Cardiac muscle cell (in vitro differentiated cells and primary cell): ENCODE measurements around the gene HSD11B2. TPM values are rescaled to one million over a fixed set of nuclear protein-coding genes. Genes with fewer than 3 reads are reported as not detected.

Experiments
- DNase-seq, 2 donors: peaks; one replicate each; pipeline versions ENCODE4 v3.0.0 to v3.0.0-alpha.2; 2010 to 2017; ENCODE audit warnings: low read depth in 1 of 2, low spot score in 1 of 2
- H3K27ac ChIP-seq: fragments of 200-600 bp; sonication (generic); 2 replicates; pipeline ENCODE4 v1.5.1; 2016
- H3K27me3 ChIP-seq: fragments of 200-600 bp; sonication (generic); 2 replicates; pipeline ENCODE4 v1.6.0; 2016; ENCODE audit warnings: control low read depth
- H3K36me3 ChIP-seq: fragments of 200-600 bp; sonication (generic); 2 replicates; pipeline ENCODE4 v1.5.1; 2016; ENCODE audit warnings: control low read depth
- H3K4me1 ChIP-seq: fragments of 200-600 bp; sonication (generic); 2 replicates; pipeline ENCODE4 v1.8.1; 2017; ENCODE audit warnings: low read depth, mild to moderate bottlenecking, mixed run types
- H3K4me3 ChIP-seq: fragments of 200-600 bp; sonication (generic); 2 replicates; pipeline ENCODE4 v1.5.1; 2016; ENCODE audit warnings: mild to moderate bottlenecking
- H3K9me3 ChIP-seq: fragments of 200-600 bp; sonication (generic); 2 replicates; pipeline ENCODE4 v1.5.1; 2017; ENCODE audit warnings: low read depth, mild to moderate bottlenecking, control low read depth
- CTCF ChIP-seq: IDR thresholded peaks from 2 replicates; pipeline ENCODE4 v1.5.1; 2012; ENCODE audit warnings: low read depth, mild to moderate bottlenecking, low read length
- polyA plus RNA-seq: library from polyadenylated mRNA; unstranded; fragments of >200 nt; fragmentation: Nextera tagmentation; extraction: Ambion mirVana; gene quantifications from 2 replicates; pipeline ENCODE4 v1.2.1, GENCODE V29; 2016
- total RNA-seq: library from RNA; depleted of rRNA; stranded (reverse); fragments of >200 nt; gene quantifications from 2 replicates; pipeline ENCODE4 v1.2.3, GENCODE V29; 2016

Gene HSD11B2
- total and polyA plus RNA-seq, 2 experiments from 2014 or later = 0.36 to 0.84 TPM

DNA sequence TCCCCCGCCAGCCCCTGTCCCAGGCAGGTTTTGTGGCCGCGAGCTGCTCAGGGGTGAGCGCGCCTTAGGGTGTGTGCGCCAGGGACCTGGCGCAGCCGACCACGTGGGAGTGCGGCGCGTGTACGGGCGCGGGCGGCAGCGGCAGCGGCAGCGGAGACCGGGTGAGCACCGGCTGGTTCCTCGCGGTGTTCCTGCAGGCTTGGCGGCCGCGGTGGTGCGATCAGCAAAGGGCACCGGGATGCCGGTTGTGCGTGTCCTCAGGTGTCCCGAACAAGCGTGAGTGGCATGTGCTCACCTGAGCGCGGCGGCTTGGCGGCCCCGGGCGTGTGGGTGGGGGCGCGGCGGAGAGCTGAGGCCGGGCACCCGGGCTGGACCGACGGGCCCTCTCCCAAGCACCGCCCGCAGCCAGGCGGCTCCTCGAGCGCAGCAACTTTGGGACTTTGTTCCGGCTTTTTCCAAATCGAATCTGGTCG is 381 bp upstream of the HSD11B2 start:
- no peak for TF ChIP-seq CTCF
- H3K27me3 ChIP-seq = peaks cover 56% of the 10 kb centered on the region
- DNase-seq = peak in 1 of 2 donors; percentile 41
- H3K4me3 ChIP-seq = peak overlapping the region; percentile 28
- H3K4me1 ChIP-seq = peaks cover 4% of the 10 kb centered on the region
- no peaks in the 10 kb centered on the region for H3K9me3 ChIP-seq
- no peaks in the 10 kb centered on the region for H3K36me3 ChIP-seq
- no peak overlapping the region for H3K27ac ChIP-seq

- peak overlapping the region; percentile 21 for H3K4me3 ChIP-seq
- H3K4me1 ChIP-seq = peaks cover 4% of the 10 kb centered on the region
- TF ChIP-seq CTCF = no peak
- no peaks in the 10 kb centered on the region for H3K36me3 ChIP-seq
- H3K9me3 ChIP-seq = no peaks in the 10 kb centered on the region
- peaks cover 56% of the 10 kb centered on the region for H3K27me3 ChIP-seq
- DNase-seq = no peak
- no peak overlapping the region for H3K27ac ChIP-seq
These were observed 1.0 kb downstream of the HSD11B2 start for GRCh38 chr16:67431775-67432505.

DNA sequence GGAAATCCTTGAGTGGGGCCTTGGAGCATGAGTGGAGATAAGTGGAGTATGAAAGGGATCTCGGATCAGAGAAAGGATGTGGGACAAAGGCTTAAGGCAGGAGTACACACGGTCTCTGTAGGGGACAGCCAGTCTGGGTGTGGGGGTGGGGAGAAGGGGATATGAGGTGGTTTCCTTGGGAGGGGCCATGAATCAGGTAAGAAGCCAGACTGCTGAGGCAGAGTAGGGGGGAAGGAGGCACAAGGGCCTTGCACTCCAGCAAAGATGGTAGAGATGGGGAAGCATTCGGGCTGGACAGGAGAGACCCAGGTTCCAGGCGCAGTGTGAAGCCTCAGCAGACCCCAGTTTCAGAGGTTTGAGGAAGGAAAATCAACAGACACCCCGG is 1.6 kb downstream of the HSD11B2 start:
- peaks cover 4% of the 10 kb centered on the region for H3K4me1 ChIP-seq
- no peaks in the 10 kb centered on the region for H3K36me3 ChIP-seq
- peaks cover 56% of the 10 kb centered on the region for H3K27me3 ChIP-seq
- no peak for DNase-seq
- H3K27ac ChIP-seq = no peak overlapping the region
- no peak for TF ChIP-seq CTCF
- H3K9me3 ChIP-seq = no peaks in the 10 kb centered on the region
- H3K4me3 ChIP-seq = no peak overlapping the region

DNA sequence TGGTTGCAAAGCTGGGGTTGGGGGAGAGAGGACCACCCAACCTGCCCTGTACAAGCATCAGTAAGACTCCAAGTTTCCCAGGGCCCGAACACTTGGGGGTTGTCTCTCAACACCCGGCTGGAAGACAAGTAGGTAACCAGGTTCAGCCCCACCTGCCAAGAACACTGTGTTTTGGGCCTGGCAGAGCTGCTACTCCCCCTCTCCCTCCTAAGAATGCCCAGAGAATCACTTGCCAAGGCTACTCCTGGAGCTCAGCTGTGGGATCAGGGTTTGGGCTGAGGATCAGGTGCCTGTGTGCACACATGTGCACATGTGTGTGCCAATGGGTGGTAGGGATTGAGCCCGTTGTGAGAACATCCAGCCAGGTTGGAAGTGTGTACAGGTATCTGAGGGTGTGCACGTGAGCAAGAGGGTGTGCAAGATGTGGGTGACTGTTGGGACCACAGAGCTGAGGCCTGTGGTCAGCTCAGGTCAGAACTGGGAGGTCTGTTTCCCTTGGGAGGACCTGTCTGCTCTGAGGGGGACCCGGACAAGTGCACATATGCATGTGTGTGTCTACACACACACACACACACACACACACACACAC is 2.3 kb downstream of the HSD11B2 start:
- Histone ChIP-seq H3K4me3 (no peak overlapping the region), H3K9me3 (no peaks in the 10 kb centered on the region), H3K27ac (no peak overlapping the region), H3K27me3 (peaks cover 56% of the 10 kb centered on the region), H3K36me3 (no peaks in the 10 kb centered on the region), H3K4me1 (peaks cover 4% of the 10 kb centered on the region)
- no peak for DNase-seq
- TF ChIP-seq CTCF = no peak

DNA sequence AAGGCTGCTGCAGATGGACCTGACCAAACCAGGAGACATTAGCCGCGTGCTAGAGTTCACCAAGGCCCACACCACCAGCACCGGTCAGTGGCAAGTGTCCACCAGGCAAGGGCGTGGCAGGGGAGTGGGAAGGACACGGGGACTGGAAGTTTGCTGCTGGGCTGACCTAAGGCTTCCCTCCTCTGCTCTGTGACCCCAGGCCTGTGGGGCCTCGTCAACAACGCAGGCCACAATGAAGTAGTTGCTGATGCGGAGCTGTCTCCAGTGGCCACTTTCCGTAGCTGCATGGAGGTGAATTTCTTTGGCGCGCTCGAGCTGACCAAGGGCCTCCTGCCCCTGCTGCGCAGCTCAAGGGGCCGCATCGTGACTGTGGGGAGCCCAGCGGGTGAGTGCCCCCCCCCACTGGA is 4.8 kb downstream of the HSD11B2 start:
- no peak overlapping the region for H3K27ac ChIP-seq
- TF ChIP-seq CTCF = no peak
- peaks cover 3% of the 10 kb centered on the region for H3K36me3 ChIP-seq
- H3K4me3 ChIP-seq = no peak overlapping the region
- H3K27me3 ChIP-seq = peaks cover 31% of the 10 kb centered on the region
- no peak for DNase-seq
- H3K9me3 ChIP-seq = no peaks in the 10 kb centered on the region
- H3K4me1 ChIP-seq = no peaks in the 10 kb centered on the region
